T-helper 2 cell treated with Interferon-gamma antibody and Interleukin-4, amounts not matched to agents 100 ng/mL and 5 ng/mL, for 36 hours (primary cell): ENCODE results near the gene P2RX1. TPM values are rescaled to one million over a fixed set of nuclear protein-coding genes. Genes with fewer than 3 reads are reported as not detected.

ENCODE experiments used
- intact Hi-C: fragments of 100-400 bp; cut with micrococcal nuclease; formaldehyde crosslinking; loops from one replicate; pipeline ENCODE4 v1.15.1; 2023
- total RNA-seq: library from RNA; stranded (reverse); gene quantifications from 2 replicates; pipeline ENCODE4 v1.2.3, GENCODE V29; 2022

Gene P2RX1
- total RNA-seq, 1 donor from 2014 or later = 2.0 TPM

GRCh38 chr17:3890082-3890877 is 26.0 kb downstream of the P2RX1 start:
- intact Hi-C loops = loop anchor here (5.0 kb wide), 1 partner anchor 223 kb away; the partner anchor contains the start of genes EMC6 and TAX1BP3

DNA sequence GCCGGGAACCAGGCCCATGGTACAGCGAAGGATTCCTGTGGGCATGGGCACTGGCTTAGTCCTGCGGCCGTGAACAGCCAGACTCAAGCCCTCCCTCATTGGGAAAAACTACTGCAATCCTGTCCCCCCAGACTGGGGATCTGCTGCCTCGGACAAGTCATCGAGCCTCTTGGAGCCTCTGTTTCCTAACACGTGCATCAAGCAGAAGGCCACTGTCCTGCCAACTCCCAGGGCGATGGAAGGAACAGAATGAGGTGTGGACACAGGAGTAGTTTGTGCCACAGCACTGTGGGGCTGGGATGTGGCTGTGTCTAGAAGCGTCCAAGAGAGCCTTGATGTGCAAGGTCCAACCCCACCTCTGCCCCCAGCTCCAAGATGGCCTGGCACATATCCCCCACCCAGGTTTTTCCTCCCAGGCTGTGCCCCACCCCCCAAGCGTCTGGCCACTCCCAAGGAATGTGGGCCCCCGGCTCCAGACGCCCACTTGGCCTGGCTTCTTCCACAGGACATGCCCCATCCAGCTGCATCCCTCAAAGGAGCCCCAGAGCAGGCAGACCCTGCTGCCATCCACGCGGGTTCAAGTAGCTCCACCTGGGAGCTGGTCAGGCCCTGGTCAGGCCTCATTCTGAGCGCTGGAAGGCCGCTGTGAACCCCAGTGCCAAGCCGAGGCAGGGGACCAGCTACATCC is 26.8 kb downstream of the P2RX1 start:
- intact Hi-C loops = loop anchor here (5.0 kb wide), 1 partner anchor 222 kb away; the partner anchor contains the start of genes EMC6 and TAX1BP3

DNA sequence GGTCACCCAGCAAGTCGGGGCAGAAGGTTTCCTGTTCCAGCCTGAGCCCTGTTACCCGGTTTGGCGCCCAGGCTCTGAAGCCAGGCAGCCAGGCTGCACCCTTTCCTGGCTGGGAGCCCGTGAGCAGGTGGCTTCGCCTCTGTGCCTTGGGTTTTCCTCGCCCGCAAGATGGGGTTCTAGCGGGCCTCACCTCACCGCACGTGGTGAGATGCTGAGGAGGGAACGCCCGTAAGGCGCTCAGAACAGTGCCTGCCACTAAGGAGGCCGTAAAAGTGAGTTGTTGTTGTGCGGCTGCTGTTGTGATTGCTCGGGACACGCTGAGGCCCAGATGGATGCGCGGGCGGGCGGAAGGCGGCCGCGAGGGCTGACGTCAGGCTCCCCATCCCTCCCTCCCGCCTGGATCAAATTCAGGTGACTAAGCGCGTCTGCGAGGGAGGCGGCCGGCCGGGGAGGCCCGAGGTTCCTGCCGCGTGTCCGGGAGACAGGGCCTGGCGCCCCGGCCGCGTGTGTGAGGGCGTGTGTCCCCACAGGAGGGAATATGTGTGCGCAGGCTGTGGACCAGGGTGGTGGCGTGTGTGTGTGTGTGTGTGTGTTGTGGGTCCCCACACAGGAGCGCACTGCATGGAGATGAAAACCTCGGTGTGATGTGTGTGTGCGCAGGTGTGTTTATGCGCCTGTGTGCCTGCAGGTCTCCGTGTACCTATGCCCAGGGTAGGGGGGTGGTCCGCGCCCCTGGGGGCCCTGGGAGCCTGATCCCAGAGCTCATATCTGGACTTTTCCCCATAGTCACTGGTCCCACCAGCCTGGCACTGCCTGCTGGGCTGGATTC is 27.7 kb downstream of the P2RX1 start:
- intact Hi-C loops = no loop called here

- intact Hi-C loops = no loop called here
These were observed 28.5 kb downstream of the P2RX1 start for GRCh38 chr17:3887804-3888203.

DNA sequence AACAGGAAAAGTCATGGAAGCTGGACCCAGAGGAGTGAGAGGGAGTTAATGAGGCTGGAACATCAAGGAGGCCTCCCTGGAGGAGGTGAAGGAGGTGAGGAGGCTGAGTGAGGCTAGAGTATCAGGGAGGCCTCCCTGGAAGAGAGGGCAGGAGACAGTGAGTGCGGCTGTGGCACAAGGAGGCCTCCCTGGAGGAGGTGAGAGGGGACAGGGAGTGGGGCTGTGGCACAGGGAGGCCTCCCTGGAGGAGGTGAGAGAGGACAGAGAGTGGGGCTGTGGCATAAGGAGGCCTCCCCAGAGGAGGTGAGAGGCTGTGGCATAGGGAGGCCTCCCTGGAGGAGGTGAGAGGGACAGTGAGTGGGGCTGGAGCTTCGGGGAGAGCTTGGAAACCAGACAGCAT is 28.9 kb downstream of the P2RX1 start:
- intact Hi-C loops = no loop called here

- intact Hi-C loops = no loop called here
These were observed 29.5 kb downstream of the P2RX1 start for GRCh38 chr17:3886776-3887175.

GRCh38 chr17:3885970-3886369 is 30.3 kb downstream of the P2RX1 start:
- intact Hi-C loops = no loop called here

DNA sequence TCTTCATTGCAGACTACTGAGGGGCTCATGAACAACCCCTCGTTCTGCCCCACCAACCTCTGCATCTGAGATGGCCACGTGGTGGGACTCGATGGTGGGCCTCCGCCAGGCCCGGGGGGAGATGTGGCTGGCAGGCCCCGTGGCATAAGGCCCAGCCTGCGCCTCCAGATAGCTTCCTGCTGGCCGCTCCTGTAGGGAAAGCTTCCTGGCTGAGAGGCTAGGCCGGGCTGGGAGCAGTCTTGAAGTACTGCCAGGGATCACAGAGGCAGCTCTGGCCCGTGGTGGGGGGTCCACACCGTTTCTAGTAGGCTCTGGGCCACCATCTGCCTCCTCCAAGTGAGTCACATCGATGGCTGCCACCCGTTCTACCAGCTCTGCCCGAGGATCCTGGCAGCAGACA is 31.0 kb downstream of the P2RX1 start:
- intact Hi-C loops = no loop called here

GRCh38 chr17:3884188-3884587 is 32.1 kb downstream of the P2RX1 start:
- intact Hi-C loops = no loop called here

DNA sequence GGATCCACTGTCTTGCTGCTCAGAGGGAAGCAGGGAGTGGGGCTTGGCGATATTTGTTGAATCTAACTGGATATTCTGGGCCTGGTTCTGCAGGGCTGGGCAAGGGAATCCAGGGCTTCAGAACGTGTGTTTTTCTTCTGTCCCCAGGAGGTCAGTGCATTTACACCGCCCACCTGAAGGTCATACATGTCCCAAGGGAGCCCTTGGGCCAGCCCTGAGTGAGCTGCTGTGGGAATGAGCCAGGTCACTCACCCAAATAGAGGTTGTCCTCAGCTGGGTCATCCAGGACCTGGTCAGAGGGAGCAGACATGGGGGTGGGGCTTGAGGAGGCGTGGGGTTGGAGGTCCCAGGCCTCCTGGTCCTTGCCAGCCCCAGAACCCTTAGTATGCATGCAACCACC is 34.0 kb downstream of the P2RX1 start:
- intact Hi-C loops = no loop called here

- intact Hi-C loops = no loop called here
These were observed 35.3 kb downstream of the P2RX1 start for GRCh38 chr17:3880983-3881382.

DNA sequence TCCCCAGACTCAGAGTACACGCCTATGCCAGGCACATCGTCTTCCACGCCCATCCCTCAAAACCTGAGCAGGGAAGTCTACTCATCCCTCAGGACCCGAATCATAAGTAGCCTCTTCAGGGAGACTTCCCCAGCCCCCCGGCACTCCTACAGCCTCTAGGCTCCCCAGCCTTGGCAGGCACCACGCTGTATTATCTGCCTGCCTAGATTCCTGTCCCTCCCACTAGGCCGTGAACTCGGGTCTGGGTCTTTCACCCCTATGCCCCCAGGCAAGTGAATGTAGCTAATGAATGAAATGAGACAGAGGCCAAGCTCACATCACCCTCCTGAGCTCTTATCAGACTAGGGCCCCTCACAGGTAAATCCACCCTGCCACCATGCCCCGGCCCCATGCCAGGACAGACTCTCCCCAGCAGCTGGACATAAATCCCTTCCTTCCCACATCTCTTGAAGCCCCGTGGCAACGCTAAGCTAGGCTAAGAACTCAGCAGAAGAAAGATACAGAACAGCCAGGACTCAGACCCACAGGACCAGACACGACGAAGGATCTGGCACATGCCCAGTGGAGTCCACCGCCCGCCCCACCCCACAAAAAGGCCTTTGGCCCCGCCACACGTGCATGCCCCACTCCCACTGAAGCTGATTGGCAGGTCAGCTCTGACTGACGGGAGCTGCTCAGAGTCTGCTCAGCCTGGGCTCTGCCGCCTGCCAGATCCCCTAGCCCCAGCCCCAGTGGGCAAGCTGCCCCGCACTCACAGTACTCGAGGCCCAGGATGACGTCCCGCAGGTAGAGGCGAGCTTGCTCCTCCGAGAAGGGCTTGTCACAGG is 36.5 kb downstream of the P2RX1 start:
- intact Hi-C loops = no loop called here

DNA sequence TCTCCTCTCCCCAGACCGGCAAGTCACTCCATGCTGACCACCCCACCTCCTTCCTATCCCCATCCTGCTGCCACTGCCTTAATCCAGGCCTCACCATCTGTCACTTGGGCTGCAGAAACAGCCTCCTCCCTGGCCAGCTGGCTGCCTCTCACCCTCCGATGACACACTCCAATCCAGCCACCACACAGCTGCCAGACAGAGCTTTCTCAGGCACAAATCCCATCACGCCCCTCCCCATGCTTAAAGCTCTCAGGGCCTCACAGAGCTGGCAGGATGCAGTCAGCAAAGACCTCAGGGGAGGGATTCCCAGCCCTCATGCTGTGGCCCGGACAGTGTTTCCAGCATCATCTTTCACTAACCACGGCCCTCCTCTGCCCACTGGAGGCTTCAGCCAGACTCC is 37.1 kb downstream of the P2RX1 start:
- intact Hi-C loops = no loop called here

GRCh38 chr17:3877220-3877619 is 39.0 kb downstream of the P2RX1 start:
- intact Hi-C loops = no loop called here

DNA sequence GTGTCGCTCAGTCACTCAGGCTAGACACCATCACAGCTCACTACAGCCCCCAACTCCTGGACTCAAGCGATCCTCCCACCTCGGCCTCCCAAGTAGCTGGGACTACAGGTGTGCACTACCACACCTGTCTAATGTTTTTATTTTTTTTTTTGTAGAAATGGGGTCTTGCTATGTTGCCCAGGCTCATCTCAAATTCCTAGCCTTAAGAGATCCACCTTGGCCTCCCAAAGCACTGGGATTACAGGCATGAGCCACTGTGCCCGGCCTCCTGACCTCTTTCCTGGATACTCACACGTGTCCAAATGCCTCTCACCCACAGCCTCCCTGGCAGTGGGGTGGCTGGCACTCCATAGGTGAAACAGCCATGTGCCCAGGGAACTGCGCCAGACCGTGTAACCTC is 40.9 kb downstream of the P2RX1 start:
- intact Hi-C loops = no loop called here

DNA sequence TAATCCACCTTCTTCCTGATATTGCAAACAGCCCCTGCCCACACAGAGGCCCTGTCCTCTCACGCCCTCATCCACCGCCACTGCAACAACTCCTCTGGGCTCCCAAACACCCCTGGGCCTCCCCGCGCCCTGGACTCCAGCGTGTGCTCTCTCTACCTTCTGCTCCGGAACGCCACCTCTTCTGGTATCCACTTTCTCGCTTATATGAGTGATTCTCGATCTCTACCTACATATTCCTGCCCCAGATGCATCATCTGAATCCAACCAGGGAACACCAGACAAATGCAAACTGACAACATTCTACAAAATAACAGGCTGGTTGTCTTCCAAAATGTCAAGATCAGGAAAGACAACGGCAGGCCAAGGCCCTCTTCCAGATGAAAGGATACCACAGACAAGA is 42.4 kb downstream of the P2RX1 start:
- intact Hi-C loops = no loop called here

DNA sequence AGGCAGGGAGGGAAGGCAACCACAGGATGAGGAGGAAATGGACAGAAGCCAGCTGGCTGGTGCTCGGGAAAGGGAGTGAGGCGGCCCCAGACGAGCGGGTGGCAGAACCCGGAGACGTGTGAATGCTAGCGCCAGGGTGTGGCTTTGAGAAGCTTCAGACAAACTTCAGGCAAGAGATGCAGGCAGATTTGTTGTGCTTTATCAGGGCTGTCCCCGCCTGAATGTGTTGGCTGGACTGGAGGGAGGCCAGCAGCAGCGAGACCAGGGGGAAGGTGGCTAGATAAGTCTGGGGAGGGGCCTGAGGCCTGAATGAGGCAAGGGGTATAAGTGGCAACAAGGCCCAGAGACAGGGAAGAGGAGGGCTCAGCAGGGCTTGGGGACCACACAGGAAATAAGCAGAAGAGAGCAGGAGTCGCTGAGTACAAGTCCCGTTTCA is 45.4 kb downstream of the P2RX1 start:
- intact Hi-C loops = no loop called here

DNA sequence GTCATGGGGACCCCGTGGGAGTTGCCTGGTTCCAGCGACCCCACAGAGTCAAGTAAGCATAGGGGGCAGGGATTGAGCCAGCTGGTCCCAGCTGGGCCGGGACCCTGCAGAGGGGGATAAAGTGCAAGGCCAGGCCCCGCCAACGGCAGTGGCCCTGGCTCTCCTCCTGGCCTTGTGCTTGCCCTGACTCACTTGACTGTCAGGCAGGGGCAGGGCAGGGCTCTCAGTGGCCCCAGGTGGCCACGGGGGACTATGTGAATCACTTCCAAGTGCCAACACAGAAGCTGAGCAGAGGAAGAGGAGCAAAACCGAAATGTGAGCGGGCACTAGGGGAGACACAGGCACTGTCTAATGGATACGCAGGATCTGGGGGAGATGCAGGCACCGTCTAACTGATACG is 48.7 kb downstream of the P2RX1 start:
- intact Hi-C loops = loop anchor here (10.0 kb wide), 1 partner anchor 137 kb away; no protein-coding TSS in a partner anchor

DNA sequence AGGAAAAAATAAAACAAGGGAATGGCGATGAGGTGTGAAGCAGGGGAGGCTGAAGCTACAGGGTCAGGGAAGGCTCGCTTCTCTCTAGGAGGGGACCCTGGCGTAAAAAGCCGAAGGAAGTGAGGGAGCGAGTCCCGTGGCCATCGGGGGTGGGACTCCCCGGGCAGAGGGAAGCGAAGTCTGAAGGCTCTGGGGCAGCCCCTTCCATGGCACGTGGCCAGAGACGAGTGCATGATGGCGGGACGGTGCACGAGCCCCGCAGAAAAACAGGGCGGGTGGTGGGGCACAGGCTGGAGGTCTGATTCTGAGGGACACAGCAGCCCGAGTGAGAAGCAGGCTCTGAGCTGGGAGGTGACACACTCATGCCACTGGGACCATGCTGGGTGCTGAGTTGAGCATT is 49.2 kb downstream of the P2RX1 start:
- intact Hi-C loops = loop anchor here (10.0 kb wide), 1 partner anchor 138 kb away; no protein-coding TSS in a partner anchor

- intact Hi-C loops = loop anchor here (10.0 kb wide), 1 partner anchor 139 kb away; no protein-coding TSS in a partner anchor
These were observed 50.0 kb downstream of the P2RX1 start for GRCh38 chr17:3866276-3866675.

GRCh38 chr17:3865176-3865575 is 51.1 kb downstream of the P2RX1 start:
- intact Hi-C loops = loop anchor here (10.0 kb wide), 1 partner anchor 140 kb away; no protein-coding TSS in a partner anchor
